HepG2 (cell line): ENCODE measurements around the gene MRPL9. TPM values are rescaled to one million over a fixed set of nuclear protein-coding genes. Genes with fewer than 3 reads are reported as not detected.

Experiments
- ATAC-seq: fragments of 200-7000 bp; cut with Tn5 transposase; 3 replicates; pipeline ENCODE4 v1.9.1; 2020; ENCODE audit warnings: mild to moderate bottlenecking, moderate library complexity
- BruUV-seq: library from RNA; stranded (reverse); fragments of 400-500 nt; replicated peaks from 2 replicates; lab custom pipeline; 2021; lab: Mats Ljungman, UMichigan
- CTCF ChIA-PET: fragments of 300-600 bp; formaldehyde crosslinking; extraction: SDS; loops from one replicate; lab custom pipeline; 2021; ENCODE audit warnings: low total read pairs, inconsistent platforms, low intra/inter-chr PET ratio; lab: Yijun Ruan, JAX
- POLR2A ChIA-PET: fragments of 350-600 bp; sonication (Branson Sonifier 250); formaldehyde crosslinking; loops from one replicate; lab custom pipeline; 2020; ENCODE audit warnings: antibody characterized with exemption, inconsistent platforms; lab: Yijun Ruan, JAX
- DNase-seq: peaks from one replicate; pipeline ENCODE4 v3.0.0-alpha.2; 2015; ENCODE audit warnings: low spot score
- FAIRE-seq: peaks from 3 replicates; lab custom pipeline; 2011; peaks lifted over from hg19 to GRCh38; lab: Jason Lieb, UNC
- H2AFZ ChIP-seq: one replicate; pipeline ENCODE4 v1.6.1; 2011; ENCODE audit warnings: low read length, inconsistent platforms
- H3K27ac ChIP-seq: fragments of 300-600 bp; 3 replicates; pipeline ENCODE4 v1.8.0; 2011; ENCODE audit warnings: mixed run types, mild to moderate bottlenecking, mixed read lengths, low read length, inconsistent platforms; ENCODE audit not compliant: insufficient read depth; ENCODE audit errors: extremely low read length
- H3K27me3 ChIP-seq, 2 experiments: fragments of 200-600 bp in 1 of 2; 2 replicates in 1 of 2; 3 replicates in 1 of 2; pipeline versions ENCODE4 v1.6.0 to v1.8.0; 2011; ENCODE audit warnings: low read length in 2 of 2, mild to moderate bottlenecking in 2 of 2, moderate library complexity in 2 of 2, inconsistent platforms in 1 of 2; ENCODE audit not compliant: insufficient read depth in 2 of 2, control insufficient read depth in 1 of 2
- H3K36me3 ChIP-seq, 2 experiments: fragments of 200-600 bp in 1 of 2; replicated peaks in 1 of 2; 2 replicates in 1 of 2; 3 replicates in 1 of 2; pipeline versions ENCODE4 v1.5.1 to v1.8.0; 2011; ENCODE audit warnings: low read length in 2 of 2, inconsistent platforms in 1 of 2; ENCODE audit not compliant: insufficient read depth in 2 of 2, control insufficient read depth in 1 of 2
- H3K4me1 ChIP-seq: 2 replicates; pipeline ENCODE4 v1.5.1; 2012; ENCODE audit warnings: low read length, inconsistent platforms; ENCODE audit not compliant: insufficient read depth
- H3K4me2 ChIP-seq: 2 replicates; pipeline ENCODE4 v1.6.0; 2011; ENCODE audit warnings: low read depth, low read length, inconsistent platforms
- H3K4me3 ChIP-seq, 3 experiments: fragments of 200-600 bp in 1 of 3; sonication (generic), shearing (Covaris generic) in 1 of 3; replicated peaks in 1 of 3; 2 replicates each; pipeline ENCODE4 v1.5.1; 2011 to 2016; ENCODE audit warnings: low read length in 3 of 3, inconsistent platforms in 2 of 3, low read depth in 2 of 3, mild to moderate bottlenecking in 2 of 3, control low read depth in 1 of 3, mixed read lengths in 1 of 3; ENCODE audit not compliant: insufficient read depth in 1 of 3
- H3K79me2 ChIP-seq: one replicate; pipeline ENCODE4 v1.6.1; 2011; ENCODE audit warnings: low read length, inconsistent platforms; ENCODE audit not compliant: insufficient read depth
- H3K9ac ChIP-seq: 2 replicates; pipeline ENCODE4 v1.6.0; 2011; ENCODE audit warnings: mild to moderate bottlenecking, low read depth, low read length, inconsistent platforms; ENCODE audit not compliant: insufficient read depth
- H3K9me3 ChIP-seq: 2 replicates; pipeline ENCODE4 v1.5.1; 2012; ENCODE audit warnings: mild to moderate bottlenecking, low read length
- H4K20me1 ChIP-seq: 2 replicates; pipeline ENCODE4 v1.6.0; 2011; ENCODE audit warnings: inconsistent platforms, mild to moderate bottlenecking, low read length, moderate library complexity; ENCODE audit not compliant: insufficient read depth
- ATF7-NPFF ChIP-seq: sonication (generic); formaldehyde crosslinking; IDR thresholded peaks from 2 replicates; pipeline ENCODE4 v1.8.1; 2023; ENCODE audit warnings: mild to moderate bottlenecking, low read depth, missing genetic modification reagents, moderate library complexity
- FOXK2 ChIP-seq: fragments of 450-650 bp; IDR thresholded peaks from 2 replicates; pipeline ENCODE4 v1.6.1; 2016
- MEF2D ChIP-seq: sonication (generic); formaldehyde crosslinking; IDR thresholded peaks from 2 replicates; pipeline ENCODE4 v1.5.1; 2020; ENCODE audit warnings: mild to moderate bottlenecking, missing genetic modification reagents
- MTF1 ChIP-seq: sonication (generic); formaldehyde crosslinking; IDR thresholded peaks from 2 replicates; pipeline ENCODE4 v1.5.0; 2020; ENCODE audit warnings: missing genetic modification reagents
- ZBTB2 ChIP-seq: sonication (generic); formaldehyde crosslinking; IDR thresholded peaks from 2 replicates; pipeline ENCODE4 v1.8.0; 2022; ENCODE audit warnings: low read depth, missing genetic modification reagents
- ZNF17 ChIP-seq: sonication (generic); formaldehyde crosslinking; IDR thresholded peaks from 2 replicates; pipeline ENCODE4 v1.5.0; 2020; ENCODE audit warnings: mild to moderate bottlenecking, missing genetic modification reagents
- WGBS: methylation state at CpG from one replicate; pipeline ENCODE4 v1.1.6; 2017; ENCODE audit warnings: low lambda C conversion rate; 5-methylcytosine and 5-hydroxymethylcytosine counted together
- in situ Hi-C: cut with HindIII; loops from 2 replicates; pipeline ENCODE4 v1.10.0; 2017; ENCODE audit warnings: low pct_unique_long_range_greater_than_20kb; ENCODE audit not compliant: extremely low pct_ligation_motif_present
- intact Hi-C: fragments of 100-400 bp; cut with micrococcal nuclease; formaldehyde crosslinking; loops from one replicate; pipeline ENCODE4 v1.10.0; 2022; ENCODE audit not compliant: unreplicated experiment
- polyA plus RNA-seq, 8 experiments: library from polyadenylated mRNA; depleted of rRNA in 3 of 8; stranded (reverse) in 7 of 8; unstranded in 1 of 8; fragments of >200 nt; fragmentation: Illumina TruSeq in 4 of 8; extraction: Trizol in 4 of 8; gene quantifications; 2 replicates each; pipeline versions ENCODE4 v1.2.1 to v1.2.3, GENCODE V29; 2011 to 2016; ENCODE audit warnings: low read depth in 4 of 8, missing spikeins in 1 of 8, mixed read lengths in 1 of 8; ENCODE audit not compliant: insufficient read depth in 1 of 8
- total RNA-seq, 5 experiments: library from RNA; depleted of rRNA; stranded (reverse); fragments of >200 nt; fragmentation: Illumina TruSeq; extraction: Trizol; gene quantifications; 2 replicates each; pipeline ENCODE4 v1.2.3, GENCODE V29; 2016; ENCODE audit warnings: low read depth in 1 of 5
- TF ChIP-seq, protein P1 (sequence below): sonication (generic); formaldehyde crosslinking; IDR thresholded peaks from 2 replicates; pipeline ENCODE4 v1.8.1; 2022; ENCODE audit warnings: mild to moderate bottlenecking, missing genetic modification reagents
- TF ChIP-seq, protein P2 (sequence below): sonication (generic); formaldehyde crosslinking; IDR thresholded peaks from 2 replicates; pipeline ENCODE4 v1.4.0; 2020; ENCODE audit warnings: mild to moderate bottlenecking, missing genetic modification reagents, borderline replicate concordance
- TF ChIP-seq, protein P3 (sequence below): sonication (generic); formaldehyde crosslinking; IDR thresholded peaks from 2 replicates; pipeline ENCODE4 v1.4.0; 2020; ENCODE audit warnings: low read depth, mild to moderate bottlenecking, missing genetic modification reagents

MRPL9 gene
- total and polyA plus RNA-seq, 2 of the 13 experiments (the other 11 are each of a cell fraction or from before 2014, with no cell fraction given) = 72.1 to 107 TPM

DNA sequence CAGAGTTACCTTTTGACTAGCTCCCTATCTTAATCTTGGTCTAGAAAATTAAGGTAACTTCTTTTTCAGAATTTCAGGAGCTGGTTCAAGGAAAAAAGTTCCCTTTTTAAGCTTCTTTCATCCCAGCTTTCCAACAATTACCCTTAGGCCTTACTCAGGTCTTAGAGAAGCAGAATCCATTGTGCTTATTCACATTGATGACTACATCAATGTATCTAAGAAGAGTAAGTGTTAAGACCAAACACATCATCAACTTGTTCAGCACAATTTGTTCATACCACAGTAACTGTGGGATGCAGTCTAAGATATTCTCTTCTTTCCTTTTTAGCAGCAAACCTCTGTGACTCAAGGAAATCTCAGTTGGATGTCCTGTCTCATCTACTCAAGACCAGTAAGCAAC, 4.1 kb downstream of the MRPL9 start (continued):
- no peak for TF ChIP-seq ZBTB2 (CRISPR knock-in tag)
- TF ChIP-seq ZNF17 (CRISPR knock-in tag) = no peak
- no peak for TF ChIP-seq MEF2D (CRISPR knock-in tag)

- intact Hi-C loops = no loop called here
- Histone ChIP-seq H4K20me1 (no peaks in the 10 kb centered on the region), H3K36me3 (peaks cover 6 to 35% of the 10 kb centered on the region in 2 experiments), H3K9me3 (no peaks in the 10 kb centered on the region)
- FAIRE-seq (no peak), DNase-seq (no peak)
- TF ChIP-seq ATF7-NPFF (CRISPR knock-in tag) = no peak
- TF ChIP-seq, protein P1, sequence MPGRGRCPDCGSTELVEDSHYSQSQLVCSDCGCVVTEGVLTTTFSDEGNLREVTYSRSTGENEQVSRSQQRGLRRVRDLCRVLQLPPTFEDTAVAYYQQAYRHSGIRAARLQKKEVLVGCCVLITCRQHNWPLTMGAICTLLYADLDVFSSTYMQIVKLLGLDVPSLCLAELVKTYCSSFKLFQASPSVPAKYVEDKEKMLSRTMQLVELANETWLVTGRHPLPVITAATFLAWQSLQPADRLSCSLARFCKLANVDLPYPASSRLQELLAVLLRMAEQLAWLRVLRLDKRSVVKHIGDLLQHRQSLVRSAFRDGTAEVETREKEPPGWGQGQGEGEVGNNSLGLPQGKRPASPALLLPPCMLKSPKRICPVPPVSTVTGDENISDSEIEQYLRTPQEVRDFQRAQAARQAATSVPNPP (CRISPR knock-in tag) = no peak
- no peak for TF ChIP-seq FOXK2
- TF ChIP-seq, protein P2, sequence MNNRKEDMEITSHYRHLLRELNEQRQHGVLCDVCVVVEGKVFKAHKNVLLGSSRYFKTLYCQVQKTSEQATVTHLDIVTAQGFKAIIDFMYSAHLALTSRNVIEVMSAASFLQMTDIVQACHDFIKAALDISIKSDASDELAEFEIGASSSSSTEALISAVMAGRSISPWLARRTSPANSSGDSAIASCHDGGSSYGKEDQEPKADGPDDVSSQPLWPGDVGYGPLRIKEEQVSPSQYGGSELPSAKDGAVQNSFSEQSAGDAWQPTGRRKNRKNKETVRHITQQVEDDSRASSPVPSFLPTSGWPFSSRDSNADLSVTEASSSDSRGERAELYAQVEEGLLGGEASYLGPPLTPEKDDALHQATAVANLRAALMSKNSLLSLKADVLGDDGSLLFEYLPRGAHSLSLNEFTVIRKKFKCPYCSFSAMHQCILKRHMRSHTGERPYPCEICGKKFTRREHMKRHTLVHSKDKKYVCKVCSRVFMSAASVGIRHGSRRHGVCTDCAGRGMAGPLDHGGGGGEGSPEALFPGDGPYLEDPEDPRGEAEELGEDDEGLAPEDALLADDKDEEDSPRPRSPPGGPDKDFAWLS = no peak
- TF ChIP-seq MTF1 (CRISPR knock-in tag) = no peak
- TF ChIP-seq, protein P3, sequence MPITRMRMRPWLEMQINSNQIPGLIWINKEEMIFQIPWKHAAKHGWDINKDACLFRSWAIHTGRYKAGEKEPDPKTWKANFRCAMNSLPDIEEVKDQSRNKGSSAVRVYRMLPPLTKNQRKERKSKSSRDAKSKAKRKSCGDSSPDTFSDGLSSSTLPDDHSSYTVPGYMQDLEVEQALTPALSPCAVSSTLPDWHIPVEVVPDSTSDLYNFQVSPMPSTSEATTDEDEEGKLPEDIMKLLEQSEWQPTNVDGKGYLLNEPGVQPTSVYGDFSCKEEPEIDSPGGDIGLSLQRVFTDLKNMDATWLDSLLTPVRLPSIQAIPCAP (CRISPR knock-in tag) = no peak
- TF ChIP-seq, all 625 proteins: peak for 0
- ChIA-PET POLR2A (no interaction called here), CTCF (no interaction called here)
- Histone ChIP-seq H3K4me1 (no peaks in the 10 kb centered on the region), H3K4me3 (no peak overlapping the region), H2AFZ (no peak overlapping the region), H3K79me2 (no peaks in the 10 kb centered on the region), H3K4me2 (no peak overlapping the region), H3K9ac (no peak overlapping the region), H3K27me3 (no peaks in the 10 kb centered on the region), H3K27ac (no peak overlapping the region)
- ATAC-seq = no peak
- in situ Hi-C loops = no loop called here
- 86% methylated on average over 1 of the region's 1 CpG for WGBS
- no TSS peak for BruUV-seq
Measured at GRCh38 chr1:151756291-151756690, 7.0 kb downstream of the MRPL9 start.
